HL-60 (cell line): ENCODE results near the gene NRP2.

Source experiments
- CTCF ChIP-seq: IDR thresholded peaks from one replicate; pipeline ENCODE4 v1.5.1; 2011; ENCODE audit warnings: low read length, control low read depth, inconsistent platforms; ENCODE audit not compliant: insufficient read depth
- GABPA ChIP-seq: IDR thresholded peaks from 2 replicates; pipeline ENCODE4 v1.6.1; 2012; ENCODE audit warnings: low read depth
- POLR2AphosphoS5 ChIP-seq: IDR thresholded peaks from 2 replicates; pipeline ENCODE4 v1.6.1; 2012; ENCODE audit warnings: low read depth
- REST ChIP-seq: IDR thresholded peaks from 2 replicates; pipeline ENCODE4 v1.6.1; 2012; ENCODE audit warnings: low read depth; ENCODE audit not compliant: insufficient replicate concordance

GRCh38 chr2:205698286-205699268 is 16.3 kb downstream of the NRP2 start:
- TF ChIP-seq CTCF (no peak), GABPA (no peak), REST (no peak), POLR2AphosphoS5 (no peak)
